A549 (cell line): ENCODE measurements around the gene DSCAML1.

Source experiments
- CEBPB ChIP-seq, 2 experiments: fragments of >200 bp in 1 of 2; sonication (Bioruptor Twin) in 1 of 2; formaldehyde crosslinking in 1 of 2; IDR thresholded peaks; 2 replicates each; pipeline ENCODE4 v1.6.1; 2012 to 2016
- CHD2 ChIP-seq: fragments of 150-350 bp; IDR thresholded peaks from 2 replicates; pipeline ENCODE4 v1.6.1; 2014; ENCODE audit warnings: low read length; ENCODE audit not compliant: partially characterized antibody
- CTCF ChIP-seq: fragments of >200 bp; sonication (Bioruptor Twin); formaldehyde crosslinking; IDR thresholded peaks from 3 replicates; pipeline ENCODE4 v1.5.1; 2016
- EP300 ChIP-seq, 2 experiments: fragments of >200 bp; sonication (Bioruptor Twin); formaldehyde crosslinking; IDR thresholded peaks; 2 replicates in 1 of 2; 3 replicates in 1 of 2; pipeline ENCODE4 v1.6.1; 2016 to 2017
- ESRRA ChIP-seq: fragments of 150-350 bp; IDR thresholded peaks from 2 replicates; pipeline ENCODE4 v1.6.1; 2014; ENCODE audit warnings: mild to moderate bottlenecking, low read length, borderline replicate concordance
- MAFK ChIP-seq: fragments of 450-650 bp; IDR thresholded peaks from 2 replicates; pipeline ENCODE4 v1.6.1; 2014; ENCODE audit not compliant: partially characterized antibody
- MYC ChIP-seq: IDR thresholded peaks from 2 replicates; pipeline ENCODE4 v1.6.1; 2012; ENCODE audit warnings: mild to moderate bottlenecking, inconsistent platforms, low read length, improper control_type of control experiment, borderline replicate concordance
- NFE2L2 ChIP-seq: fragments of 150-350 bp; conservative IDR thresholded peaks from 2 replicates; pipeline ENCODE4 v1.6.1; 2014; ENCODE audit warnings: low read length
- POLR2A ChIP-seq: IDR thresholded peaks from 2 replicates; pipeline ENCODE4 v1.6.1; 2012; ENCODE audit warnings: mild to moderate bottlenecking, low read length
- SMC3 ChIP-seq: fragments of >200 bp; sonication (Bioruptor Twin); formaldehyde crosslinking; IDR thresholded peaks from 3 replicates; pipeline ENCODE4 v1.6.1; 2018; ENCODE audit warnings: inconsistent platforms
- SREBF2 ChIP-seq: fragments of 450-650 bp; IDR thresholded peaks from 2 replicates; pipeline ENCODE4 v1.6.1; 2014; ENCODE audit warnings: mild to moderate bottlenecking, moderate library complexity
- ZC3H11A ChIP-seq: fragments of 450-650 bp; IDR thresholded peaks from 2 replicates; pipeline ENCODE4 v1.6.1; 2014; ENCODE audit warnings: antibody characterized with exemption, mild to moderate bottlenecking
- TF ChIP-seq, protein P1 (sequence below): IDR thresholded peaks from 2 replicates; pipeline ENCODE4 v1.6.1; 2012

DNA sequence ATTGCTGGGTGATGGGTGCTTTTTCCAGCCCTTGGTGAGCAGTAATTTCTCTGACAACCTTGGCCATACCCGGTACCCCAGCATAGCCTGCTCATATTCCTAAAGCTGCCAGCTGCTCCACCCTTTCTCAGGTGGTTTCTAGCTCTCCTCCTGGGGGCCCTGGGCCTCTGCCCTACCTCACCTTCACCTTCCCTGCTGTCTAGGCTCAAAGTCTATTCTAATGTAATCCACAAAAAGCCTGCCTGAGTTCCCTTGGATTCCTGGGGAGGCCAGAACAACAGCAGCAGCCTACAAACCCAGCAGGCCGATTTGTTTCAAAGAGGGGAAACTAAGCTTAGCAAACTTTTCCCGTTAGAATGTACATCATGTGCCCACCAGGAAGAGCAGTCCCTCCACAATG lies 117.6 kb downstream of the DSCAML1 start:
- TF ChIP-seq SMC3 (no peak), CTCF (no peak), CHD2 (no peak), ZC3H11A (no peak), POLR2A (no peak), EP300 (IDR thresholded peaks at IDR 0.05) (no peak), MAFK (no peak), ESRRA (no peak), CEBPB (IDR thresholded peaks at IDR 0.05) (no peak), NFE2L2 (no peak), SREBF2 (no peak), MYC (no peak)
- TF ChIP-seq, protein P1, sequence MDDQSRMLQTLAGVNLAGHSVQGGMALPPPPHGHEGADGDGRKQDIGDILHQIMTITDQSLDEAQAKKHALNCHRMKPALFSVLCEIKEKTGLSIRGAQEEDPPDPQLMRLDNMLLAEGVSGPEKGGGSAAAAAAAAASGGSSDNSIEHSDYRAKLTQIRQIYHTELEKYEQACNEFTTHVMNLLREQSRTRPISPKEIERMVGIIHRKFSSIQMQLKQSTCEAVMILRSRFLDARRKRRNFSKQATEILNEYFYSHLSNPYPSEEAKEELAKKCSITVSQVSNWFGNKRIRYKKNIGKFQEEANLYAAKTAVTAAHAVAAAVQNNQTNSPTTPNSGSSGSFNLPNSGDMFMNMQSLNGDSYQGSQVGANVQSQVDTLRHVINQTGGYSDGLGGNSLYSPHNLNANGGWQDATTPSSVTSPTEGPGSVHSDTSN, result no peak
